ENCODE measurements around the gene HYCC1.

DNA sequence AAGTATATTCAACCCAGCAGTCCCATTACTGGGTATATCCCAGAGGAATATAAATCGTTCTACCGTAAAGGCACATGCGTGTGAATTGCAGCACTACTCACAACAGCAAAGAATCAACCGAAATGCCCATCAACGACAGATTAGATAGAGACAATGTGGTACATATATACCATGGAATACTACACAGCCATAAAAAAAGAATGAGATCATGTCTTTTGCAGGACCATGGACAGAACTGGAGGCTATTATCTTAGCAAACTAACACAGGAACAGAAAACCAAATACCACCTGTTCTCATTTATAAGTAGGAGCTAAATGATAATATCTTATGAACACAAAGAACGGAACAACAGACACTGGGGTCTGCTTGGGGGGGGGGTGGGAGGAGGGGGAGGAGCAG lies 47.4 kb upstream of the HYCC1 start:
- TF ChIP-seq CTCF (conservative IDR thresholded peaks at IDR 0.05) (no peak), ZFX (IDR thresholded peaks at IDR 0.05) (no peak)

Data from C4-2B (cell line).